Gastrocnemius medialis (tissue), 4 donors: ENCODE data around the gene BAAT.

Experiments used
- POLR2A ChIP-seq, 2 donors: fragments of 450-650 bp; IDR thresholded peaks; one replicate each; pipeline ENCODE4 v1.6.1; 2017; ENCODE audit warnings: antibody characterized with exemption in 2 of 2, mild to moderate bottlenecking in 2 of 2, moderate library complexity in 2 of 2
- TF ChIP-seq, protein P1 (sequence below), 5 experiments: fragments of 450-650 bp in 3 of 5; fragments of 200-600 bp in 2 of 5; sonication (generic) in 2 of 5; IDR thresholded peaks in 4 of 5; conservative IDR thresholded peaks in 1 of 5; 1 replicate in 4 of 5; 2 replicates in 1 of 5; pipeline ENCODE4 v1.5.1; 2016 to 2019; ENCODE audit warnings: antibody characterized with exemption in 5 of 5, mild to moderate bottlenecking in 3 of 5, moderate library complexity in 3 of 5

DNA sequence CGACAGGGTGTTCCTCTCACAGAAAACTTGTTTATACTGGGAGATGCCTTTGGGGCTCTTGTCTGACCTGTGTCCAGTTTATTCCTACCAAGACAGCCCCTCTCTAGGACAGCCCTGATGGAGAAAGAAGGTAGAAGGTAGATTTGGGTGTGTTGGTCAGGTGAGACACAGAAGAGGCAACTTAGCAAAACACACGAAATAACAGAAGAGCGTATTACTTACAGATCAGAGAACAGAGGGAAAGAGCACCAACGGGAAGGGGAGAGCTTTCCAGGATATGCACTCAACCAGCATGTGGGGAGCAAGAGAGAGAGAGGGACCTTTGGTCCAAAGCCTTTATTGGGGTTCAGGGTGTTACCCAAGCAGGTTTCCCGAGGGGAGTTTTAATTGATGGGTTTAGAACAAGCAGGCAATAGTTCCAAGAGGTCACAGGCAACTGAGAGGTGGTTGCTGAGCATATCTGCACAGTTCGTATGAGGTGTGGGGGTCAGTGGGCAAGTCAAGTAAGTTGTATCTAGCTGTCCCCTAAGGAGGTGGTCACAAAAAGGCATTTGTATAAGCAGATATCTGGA lies 31.8 kb downstream of the BAAT start:
- TF ChIP-seq, protein P1, sequence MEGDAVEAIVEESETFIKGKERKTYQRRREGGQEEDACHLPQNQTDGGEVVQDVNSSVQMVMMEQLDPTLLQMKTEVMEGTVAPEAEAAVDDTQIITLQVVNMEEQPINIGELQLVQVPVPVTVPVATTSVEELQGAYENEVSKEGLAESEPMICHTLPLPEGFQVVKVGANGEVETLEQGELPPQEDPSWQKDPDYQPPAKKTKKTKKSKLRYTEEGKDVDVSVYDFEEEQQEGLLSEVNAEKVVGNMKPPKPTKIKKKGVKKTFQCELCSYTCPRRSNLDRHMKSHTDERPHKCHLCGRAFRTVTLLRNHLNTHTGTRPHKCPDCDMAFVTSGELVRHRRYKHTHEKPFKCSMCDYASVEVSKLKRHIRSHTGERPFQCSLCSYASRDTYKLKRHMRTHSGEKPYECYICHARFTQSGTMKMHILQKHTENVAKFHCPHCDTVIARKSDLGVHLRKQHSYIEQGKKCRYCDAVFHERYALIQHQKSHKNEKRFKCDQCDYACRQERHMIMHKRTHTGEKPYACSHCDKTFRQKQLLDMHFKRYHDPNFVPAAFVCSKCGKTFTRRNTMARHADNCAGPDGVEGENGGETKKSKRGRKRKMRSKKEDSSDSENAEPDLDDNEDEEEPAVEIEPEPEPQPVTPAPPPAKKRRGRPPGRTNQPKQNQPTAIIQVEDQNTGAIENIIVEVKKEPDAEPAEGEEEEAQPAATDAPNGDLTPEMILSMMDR (IDR thresholded peaks at IDR 0.05 in 4 of 5, conservative IDR thresholded peaks at IDR 0.05 in 1 of 5) = no peak
- TF ChIP-seq POLR2A (IDR thresholded peaks at IDR 0.05) = no peak
